GM23248 (cell line): ENCODE results near the gene SPC24. TPM values are rescaled to one million over a fixed set of nuclear protein-coding genes. Genes with fewer than 3 reads are reported as not detected.
A peak's percentile ranks its signal among the peaks of the same experiment; 100 is the strongest.
"Not testable (repeated sequence)": the region's sequence is repeated elsewhere in the genome, so short reads cannot be mapped to it uniquely, and the experiment has no call there.

ENCODE experiments used
- DNase-seq: peaks from one replicate; pipeline ENCODE4 v3.0.0-alpha.2; 2015
- H2AFZ ChIP-seq: fragments of 200-600 bp; sonication (generic); 2 replicates; pipeline ENCODE4 v1.6.1; 2016; ENCODE audit warnings: antibody characterized with exemption
- H3F3A ChIP-seq: fragments of 200-600 bp; sonication (generic); 2 replicates; pipeline ENCODE4 v1.6.1; 2016; ENCODE audit warnings: mild to moderate bottlenecking, antibody characterized with exemption, mixed run types; ENCODE audit not compliant: insufficient read depth
- H3K27ac ChIP-seq: fragments of 200-600 bp; sonication (generic); 2 replicates; pipeline ENCODE4 v1.5.1; 2016; ENCODE audit warnings: mild to moderate bottlenecking
- H3K27me3 ChIP-seq: fragments of 200-600 bp; sonication (generic); replicated peaks from 2 replicates; pipeline ENCODE4 v1.6.1; 2016; ENCODE audit warnings: mild to moderate bottlenecking; ENCODE audit not compliant: insufficient read depth
- H3K36me3 ChIP-seq: fragments of 200-600 bp; sonication (generic); 2 replicates; pipeline ENCODE4 v1.6.1; 2016; ENCODE audit warnings: low read depth, mild to moderate bottlenecking
- H3K4me1 ChIP-seq: fragments of 200-600 bp; sonication (generic); 2 replicates; pipeline ENCODE4 v1.6.1; 2016; ENCODE audit warnings: mild to moderate bottlenecking; ENCODE audit not compliant: insufficient read depth
- H3K4me2 ChIP-seq: fragments of 200-600 bp; sonication (generic); one replicate; pipeline ENCODE4 v1.6.1; 2016; ENCODE audit warnings: mild to moderate bottlenecking; ENCODE audit not compliant: unreplicated experiment
- H3K4me3 ChIP-seq: fragments of 200-600 bp; sonication (generic); 2 replicates; pipeline ENCODE4 v1.5.1; 2016; ENCODE audit warnings: mild to moderate bottlenecking
- H3K79me2 ChIP-seq: fragments of 200-600 bp; sonication (generic); 2 replicates; pipeline ENCODE4 v1.6.1; 2016; ENCODE audit warnings: mild to moderate bottlenecking; ENCODE audit not compliant: insufficient read depth
- H3K9ac ChIP-seq: fragments of 200-600 bp; sonication (generic); 2 replicates; pipeline ENCODE4 v1.6.1; 2016; ENCODE audit warnings: mild to moderate bottlenecking
- H3K9me2 ChIP-seq: fragments of 200-600 bp; sonication (generic); 2 replicates; pipeline ENCODE4 v1.6.1; 2016; ENCODE audit warnings: mixed run types, mild to moderate bottlenecking, moderate library complexity; ENCODE audit not compliant: insufficient read depth
- H3K9me3 ChIP-seq: fragments of 200-600 bp; sonication (generic); one replicate; pipeline ENCODE4 v1.6.1; 2017; ENCODE audit warnings: low read depth
- H4K20me1 ChIP-seq: fragments of 200-600 bp; sonication (generic); 2 replicates; pipeline ENCODE4 v1.6.0; 2016; ENCODE audit not compliant: insufficient read depth
- EZH2 ChIP-seq: fragments of 200-600 bp; sonication (generic); IDR thresholded peaks from 2 replicates; pipeline ENCODE4 v1.6.1; 2018; ENCODE audit warnings: antibody characterized with exemption, mild to moderate bottlenecking; ENCODE audit not compliant: insufficient read depth, poor library complexity, severe bottlenecking
- EZH2phosphoT487 ChIP-seq: fragments of 200-600 bp; sonication (generic); IDR thresholded peaks from 2 replicates; pipeline ENCODE4 v1.6.1; 2018; ENCODE audit warnings: antibody characterized with exemption, moderate library complexity, mild to moderate bottlenecking, low read depth; ENCODE audit not compliant: insufficient read depth
- WGBS, 2 experiments: methylation state at CpG; one replicate each; pipeline ENCODE4 v1.1.6; 2015 to 2017; ENCODE audit warnings: low lambda C conversion rate in 2 of 2, low coverage in 1 of 2; ENCODE audit errors: missing lambda C conversion rate in 2 of 2; 5-methylcytosine and 5-hydroxymethylcytosine counted together
- in situ Hi-C: fragments of 300-500 bp; cut with MboI; formaldehyde crosslinking; loops from 2 replicates; pipeline ENCODE4 v1.15.0; 2020
- polyA plus RNA-seq: library from polyadenylated mRNA; unstranded; fragments of >200 nt; fragmentation: Nextera tagmentation; extraction: Ambion mirVana; gene quantifications from 2 replicates; pipeline ENCODE4 v1.2.1, GENCODE V29; 2016
- total RNA-seq: library from RNA; depleted of rRNA; stranded (reverse); fragments of >200 nt; shearing (Covaris generic); gene quantifications from 2 replicates; pipeline ENCODE4 v1.2.3, GENCODE V29; 2014

Gene SPC24
- total and polyA plus RNA-seq, 2 experiments from 2014 or later = 14.8 to 19.8 TPM

- Histone ChIP-seq H3K79me2 (peaks cover 94% of the 10 kb centered on the region), H3K9me3 (no peaks in the 10 kb centered on the region), H3K27ac (no peak overlapping the region), H3K36me3 (peaks cover 51% of the 10 kb centered on the region), H2AFZ (no peak overlapping the region), H3K4me3 (no peak overlapping the region), H3K9me2 (no peaks in the 10 kb centered on the region), H3K9ac (no peak overlapping the region), H3K27me3 (no peaks in the 10 kb centered on the region), H4K20me1 (no peaks in the 10 kb centered on the region), H3K4me2 (no peak overlapping the region), H3F3A (peaks cover 44% of the 10 kb centered on the region), H3K4me1 (peaks cover 11% of the 10 kb centered on the region; the same call in 1 of the 2 replicates)
- 87 to 92% methylated on average over 9 of the region's 9 CpGs for WGBS, 2 experiments
- DNase-seq = no peak
- no peak for TF ChIP-seq EZH2phosphoT487
- no peak for TF ChIP-seq EZH2
- in situ Hi-C loops = no loop called here
These were observed 31.9 kb upstream of the SPC24 start for GRCh38 chr19:11187441-11187840.

- no peak overlapping the region for H2AFZ ChIP-seq
- H3K9ac ChIP-seq = no peak overlapping the region
- peaks cover 92% of the 10 kb centered on the region for H3K79me2 ChIP-seq
- H3K4me1 ChIP-seq = peaks cover 15% of the 10 kb centered on the region
- no peaks in the 10 kb centered on the region for H3K27me3 ChIP-seq
- WGBS, 2 experiments = 98 to 100% methylated on average over 1 of the region's 1 CpG
- DNase-seq = no peak
- H3K9me2 ChIP-seq = no peaks in the 10 kb centered on the region
- no peaks in the 10 kb centered on the region for H4K20me1 ChIP-seq
- H3K27ac ChIP-seq = no peak overlapping the region
- no peak overlapping the region for H3K4me2 ChIP-seq
- H3K9me3 ChIP-seq = no peaks in the 10 kb centered on the region
- H3K36me3 ChIP-seq = peaks cover 47% of the 10 kb centered on the region
- in situ Hi-C loops = no loop called here
- 0 out of 2 replicates have a peak, but pooled peaks cover 7% of the 10 kb centered on the region for H3F3A ChIP-seq
- H3K4me3 ChIP-seq = no peak overlapping the region
- TF ChIP-seq EZH2 (no peak), EZH2phosphoT487 (no peak)
These were observed 27.4 kb upstream of the SPC24 start for GRCh38 chr19:11182994-11183393.

- no peak overlapping the region for H2AFZ ChIP-seq
- peaks cover 77% of the 10 kb centered on the region for H3K79me2 ChIP-seq
- no peaks in the 10 kb centered on the region for H3F3A ChIP-seq
- in situ Hi-C loops = no loop called here
- H3K27ac ChIP-seq = no peak overlapping the region
- no peak overlapping the region for H3K4me3 ChIP-seq
- H3K36me3 ChIP-seq = peaks cover 40% of the 10 kb centered on the region
- no peaks in the 10 kb centered on the region for H3K9me2 ChIP-seq
- no peak for DNase-seq
- H3K27me3 ChIP-seq = no peaks in the 10 kb centered on the region
- H3K9me3 ChIP-seq = no peaks in the 10 kb centered on the region
- WGBS, 2 experiments = 81 to 84% methylated on average over 4 of the region's 4 CpGs
- no peaks in the 10 kb centered on the region for H4K20me1 ChIP-seq
- H3K9ac ChIP-seq = no peak overlapping the region
- no peak overlapping the region for H3K4me2 ChIP-seq
- TF ChIP-seq EZH2phosphoT487 = no peak
- peaks cover 15% of the 10 kb centered on the region for H3K4me1 ChIP-seq
These were observed 25.9 kb upstream of the SPC24 start for GRCh38 chr19:11181488-11181887.

GRCh38 chr19:11180975-11181374 lies 25.4 kb upstream of the SPC24 start:
- Histone ChIP-seq H3K36me3 (peaks cover 36% of the 10 kb centered on the region), H3K4me1 (peaks cover 15% of the 10 kb centered on the region), H3K4me2 (peak overlapping the region; percentile 14), H3K79me2 (peaks cover 72% of the 10 kb centered on the region)
- H2AFZ ChIP-seq, H3K27ac ChIP-seq, H3K9ac ChIP-seq, DNase-seq, H4K20me1 ChIP-seq, H3K27me3 ChIP-seq, in situ Hi-C loops, H3K4me3 ChIP-seq, H3F3A ChIP-seq, H3K9me3 ChIP-seq, H3K9me2 ChIP-seq: not testable (repeated sequence)
- WGBS, 2 experiments = 43 to 51% methylated on average over 8 of the region's 8 CpGs

GRCh38 chr19:11180346-11180745 lies 24.8 kb upstream of the SPC24 start:
- Histone ChIP-seq H3K9me3 (no peaks in the 10 kb centered on the region), H4K20me1 (no peaks in the 10 kb centered on the region), H3K4me3 (no peak overlapping the region), H3K9me2 (no peaks in the 10 kb centered on the region), H3K79me2 (peaks cover 65% of the 10 kb centered on the region), H3K9ac (peak overlapping the region; percentile 18; the same call in 1 of the 2 replicates), H3K27me3 (no peaks in the 10 kb centered on the region), H2AFZ (no peak overlapping the region), H3K4me2 (peak overlapping the region; percentile 14), H3K36me3 (peaks cover 38% of the 10 kb centered on the region), H3K4me1 (peaks cover 15% of the 10 kb centered on the region), H3F3A (no peaks in the 10 kb centered on the region), H3K27ac (peak overlapping the region; percentile 13)
- 30 to 43% methylated on average over 8 of the region's 8 CpGs for WGBS, 2 experiments
- in situ Hi-C loops = no loop called here
- TF ChIP-seq EZH2phosphoT487 (no peak), EZH2 (no peak)
- peak; percentile 69 for DNase-seq
